ENCODE results near the gene THEMIS2. TPM values are rescaled to one million over a fixed set of nuclear protein-coding genes. Genes with fewer than 3 reads are reported as not detected.
A peak's percentile ranks its signal among the peaks of the same experiment; 100 is the strongest.
"Not testable (repeated sequence)": the region's sequence is repeated elsewhere in the genome, so short reads cannot be mapped to it uniquely, and the experiment has no call there.

The THEMIS2 gene
- polyA plus RNA-seq, 5 donors, result 5.2 to 8.8 (median 6.1) TPM

GRCh38 chr1:27862004-27862403 lies 10.3 kb upstream of the THEMIS2 start:
- DNase-seq, result no peak

DNA sequence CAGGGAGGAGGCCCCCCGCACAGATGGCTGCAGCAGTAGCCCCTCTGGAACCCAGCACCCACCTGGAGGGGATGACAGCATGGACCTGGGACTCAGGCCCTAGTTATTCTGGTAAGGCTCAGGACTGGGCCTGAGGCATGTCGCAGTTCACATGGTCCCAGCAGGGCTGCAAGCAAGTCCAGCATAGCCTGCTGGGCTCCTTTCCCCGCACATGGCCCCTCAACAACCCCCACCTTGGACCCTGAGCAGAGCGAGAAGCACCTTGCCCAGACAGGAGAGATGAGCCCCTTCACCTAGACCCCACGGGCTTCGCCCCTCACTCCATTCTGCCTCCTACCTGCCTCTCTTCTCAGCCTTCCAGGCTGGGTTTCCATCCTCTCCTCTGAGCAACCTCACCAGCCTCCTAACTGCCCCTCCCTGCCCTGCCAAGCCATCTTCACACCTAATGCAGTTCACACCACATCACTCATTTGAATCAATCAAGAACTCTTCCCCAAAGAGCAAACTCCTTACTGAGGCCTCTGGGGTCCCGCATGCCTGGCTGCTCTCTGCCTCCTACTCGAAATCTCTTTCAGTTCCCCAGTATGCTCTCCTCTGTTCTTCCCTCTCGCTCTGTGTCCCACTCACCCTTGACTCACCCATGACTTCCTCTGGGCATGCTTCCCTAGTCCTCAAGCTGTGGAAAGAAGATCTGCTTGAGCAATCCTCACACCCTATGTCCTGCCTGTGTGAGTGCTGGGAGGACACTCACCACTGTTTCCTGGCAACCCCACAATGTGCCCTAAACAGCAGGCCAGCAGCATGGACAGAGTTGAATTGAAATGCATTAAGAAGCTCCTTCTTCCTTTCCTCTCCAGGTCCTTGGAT lies 9.4 kb upstream of the THEMIS2 start:
- peak; percentile 30 to 63 for DNase-seq

- no peak for DNase-seq
Measured at GRCh38 chr1:27863538-27863915, 8.8 kb upstream of the THEMIS2 start.

DNA sequence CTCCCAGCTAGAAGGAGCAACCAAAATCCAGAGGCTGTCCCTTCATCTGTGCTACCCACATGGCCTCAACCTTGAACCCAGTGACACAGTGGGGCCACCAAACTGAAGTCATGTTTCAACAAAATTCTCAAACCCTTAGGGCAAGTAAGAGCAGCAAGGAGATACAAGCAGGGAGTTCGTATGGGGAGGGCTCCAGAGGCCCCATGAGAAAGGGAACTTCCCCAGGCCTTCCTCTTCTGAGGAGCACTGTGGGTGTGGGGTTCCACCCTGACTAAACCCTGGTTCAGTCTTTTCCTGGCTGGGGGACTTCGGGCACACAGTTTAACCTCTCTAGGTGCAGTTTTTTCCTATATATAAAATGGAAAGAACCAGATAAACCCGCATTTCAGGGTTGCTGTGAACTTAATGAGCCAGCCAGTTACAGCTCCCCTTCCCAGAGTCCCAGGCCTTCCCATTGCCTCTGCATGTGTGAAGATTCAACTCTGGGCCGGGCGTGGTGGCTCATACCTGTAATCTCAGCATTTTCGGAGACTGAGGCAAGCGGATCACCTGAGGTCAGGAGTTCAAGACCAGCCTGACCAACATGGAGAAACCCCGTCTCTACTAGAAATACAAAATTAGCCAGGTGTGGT lies 8.0 kb upstream of the THEMIS2 start:
- DNase-seq, result no peak

DNA sequence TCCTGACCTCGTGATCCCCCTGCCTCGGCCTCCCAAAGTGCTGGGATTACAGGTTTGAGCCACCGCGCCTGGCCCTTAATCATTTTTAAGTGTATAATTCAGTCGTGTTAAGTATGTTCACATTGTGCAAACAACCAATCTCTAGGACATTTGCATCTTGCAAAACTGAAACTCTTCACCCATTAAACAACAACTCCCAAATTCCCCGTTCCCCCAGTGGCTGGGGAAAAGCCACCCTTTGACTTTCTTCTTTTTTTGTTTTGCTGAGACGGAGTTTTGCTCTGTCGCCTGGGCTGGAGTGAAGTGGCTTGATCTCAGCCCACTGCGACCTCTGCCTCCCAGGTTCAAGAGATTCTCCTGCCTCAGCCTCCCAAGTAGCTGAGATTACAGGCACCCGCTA lies 6.5 kb upstream of the THEMIS2 start:
- no peak for DNase-seq

DNA sequence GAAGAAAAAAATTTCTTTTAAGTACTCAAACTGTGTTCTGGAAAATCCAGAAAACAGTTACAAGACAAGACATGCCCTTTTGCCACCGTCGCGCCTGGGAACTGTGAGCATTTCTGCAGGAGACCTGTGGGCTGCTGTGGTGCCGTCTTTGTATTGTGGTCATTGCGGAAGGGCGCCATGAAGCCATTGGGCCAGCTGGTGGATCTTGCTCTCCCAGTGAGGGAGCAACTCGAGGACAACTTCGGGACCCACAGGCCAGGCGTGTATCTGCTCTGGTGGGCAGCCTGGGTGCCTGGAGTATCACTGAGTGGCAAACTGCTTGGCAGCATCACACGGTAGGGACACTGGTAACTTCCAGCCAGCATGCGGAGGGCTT lies 3.8 kb upstream of the THEMIS2 start:
- DNase-seq, result no peak

DNA sequence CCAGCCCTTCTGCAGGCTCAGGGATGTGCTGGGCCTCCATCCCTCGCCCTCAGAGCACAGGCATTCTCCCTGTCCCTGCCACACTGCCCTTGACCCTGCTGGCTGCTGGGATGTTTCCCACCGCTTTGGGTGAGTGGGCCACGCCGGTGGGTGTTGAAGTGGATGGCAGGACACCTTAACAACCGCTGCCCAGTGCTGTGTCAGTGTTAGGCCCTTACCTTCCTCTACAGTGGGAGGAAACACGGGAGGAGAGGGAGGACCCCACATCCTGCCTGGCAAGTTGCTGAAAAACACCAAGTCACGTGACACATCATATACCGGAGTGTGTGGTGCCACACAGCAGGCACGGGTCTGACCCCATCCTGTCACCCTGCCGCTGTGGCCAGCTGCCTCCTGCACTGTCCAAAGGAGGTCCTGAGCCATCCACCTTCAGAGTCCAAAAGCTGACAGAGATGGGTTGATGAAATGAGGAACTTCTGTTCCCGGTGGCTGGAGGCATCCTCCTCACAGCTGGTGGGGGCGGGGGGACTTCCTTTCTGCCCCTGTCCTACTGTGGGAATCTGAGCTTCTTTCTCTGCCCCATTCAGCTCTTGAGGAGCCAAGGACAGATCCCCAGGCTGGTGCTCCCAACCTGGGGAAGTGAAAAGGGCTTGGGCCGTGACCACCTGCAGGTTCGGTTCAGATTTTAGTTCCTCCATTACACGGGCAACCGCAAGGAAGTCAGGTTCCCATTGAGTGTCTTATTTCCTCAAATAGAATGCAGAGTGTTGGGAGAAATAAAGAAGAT lies 3.2 kb upstream of the THEMIS2 start:
- no peak for DNase-seq

GRCh38 chr1:27869719-27870085 lies 2.6 kb upstream of the THEMIS2 start:
- DNase-seq, result no peak

- not testable (repeated sequence) for DNase-seq
Measured at GRCh38 chr1:27871076-27871475, 1.3 kb upstream of the THEMIS2 start.

DNA sequence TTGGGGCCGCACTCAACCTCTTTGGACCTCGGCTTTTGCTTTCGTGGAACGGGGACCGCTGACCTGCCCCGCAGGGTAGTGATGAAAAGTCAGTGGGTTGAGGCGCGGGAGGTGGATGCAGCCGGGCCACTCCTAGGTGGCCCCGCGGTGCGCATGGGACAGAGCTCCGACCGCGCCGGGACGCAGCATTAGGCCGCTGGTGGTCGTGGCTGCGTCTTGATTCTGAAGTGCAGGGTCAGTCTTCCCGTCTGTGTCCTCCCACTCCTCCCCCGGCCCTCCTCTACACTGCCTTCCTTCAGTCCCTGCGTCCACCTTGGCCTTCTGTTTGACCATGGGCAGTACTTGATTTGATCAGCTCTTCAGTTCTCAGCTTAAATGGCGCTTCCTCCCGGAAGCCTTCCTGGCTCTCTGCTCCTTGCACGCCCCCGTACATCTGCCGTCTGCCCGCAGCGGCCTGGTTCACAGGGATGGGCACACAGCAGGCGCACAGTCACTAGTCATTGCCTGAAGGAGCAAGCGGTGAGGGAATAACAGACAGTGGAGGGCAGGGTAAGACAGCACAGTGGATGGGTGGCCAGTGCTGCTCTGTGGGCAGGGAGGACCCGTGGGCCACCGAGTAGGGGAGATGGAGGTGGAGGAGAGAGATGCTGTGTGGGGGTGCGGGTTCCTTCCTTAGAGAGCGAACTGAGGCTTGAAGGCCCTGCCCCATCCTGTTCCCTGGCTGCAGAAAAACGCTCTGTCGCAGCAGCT lies 633 bp downstream of the THEMIS2 start:
- DNase-seq, result no peak

DNA sequence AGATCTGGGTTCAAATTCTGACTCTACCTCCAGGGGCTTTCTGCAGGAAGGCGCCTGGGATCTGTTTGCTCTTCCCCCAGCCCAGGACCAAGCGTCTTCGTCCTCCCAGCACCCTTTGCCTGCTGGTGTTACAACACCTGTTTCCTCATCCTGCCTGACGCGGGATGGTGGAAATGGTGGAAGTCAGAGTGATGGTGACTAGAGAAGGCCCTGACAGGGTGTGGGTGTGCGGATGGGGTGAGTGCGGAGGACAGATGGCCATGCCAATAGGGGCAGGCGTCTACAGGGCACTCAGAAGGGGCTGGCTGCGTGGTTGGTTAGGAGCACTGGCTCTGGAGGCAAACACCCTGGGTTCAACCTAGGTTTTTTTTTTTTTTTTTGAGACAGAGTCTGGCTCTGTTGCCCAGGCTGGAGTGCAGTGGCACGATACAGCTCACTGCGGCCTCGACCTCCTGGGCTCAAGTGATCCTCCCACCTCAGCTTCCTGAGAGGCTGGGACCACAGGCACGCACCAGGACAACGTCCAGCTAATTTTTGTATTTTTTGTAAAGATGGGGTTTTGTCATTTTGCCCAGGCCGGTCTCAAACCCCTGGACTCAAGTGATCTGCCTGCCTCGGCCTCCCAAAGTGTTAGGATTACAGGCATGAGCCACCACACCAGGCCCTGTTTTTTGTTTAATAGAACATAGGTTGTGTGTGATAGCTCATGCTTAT lies 1.5 kb downstream of the THEMIS2 start:
- DNase-seq, result no peak

- DNase-seq, result no peak
Measured at GRCh38 chr1:27876341-27877114, 4.2 kb downstream of the THEMIS2 start.

GRCh38 chr1:27877115-27877416 lies 4.7 kb downstream of the THEMIS2 start:
- no peak for DNase-seq

DNA sequence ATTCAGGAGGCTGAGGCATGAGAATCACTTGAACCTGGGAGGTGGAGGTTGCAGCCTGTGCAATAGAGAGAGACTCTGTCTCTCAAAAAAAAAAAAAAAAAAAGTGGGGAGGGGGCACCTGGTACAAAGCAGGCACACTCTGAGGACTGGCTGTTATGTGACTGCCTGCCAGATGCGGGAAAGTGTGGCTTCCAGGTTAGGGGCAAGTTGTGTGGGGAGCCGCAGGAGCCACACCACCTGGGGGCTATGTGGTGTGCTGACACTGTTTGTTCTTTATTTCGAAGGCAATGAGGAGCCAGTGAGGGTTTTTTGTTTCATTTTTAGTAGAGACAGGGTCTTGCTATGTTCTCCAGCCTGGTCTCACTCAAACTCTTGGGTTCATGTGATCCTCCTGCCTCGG lies 5.7 kb downstream of the THEMIS2 start:
- no peak for DNase-seq

GRCh38 chr1:27878787-27879335 lies 6.5 kb downstream of the THEMIS2 start:
- no peak for DNase-seq

DNA sequence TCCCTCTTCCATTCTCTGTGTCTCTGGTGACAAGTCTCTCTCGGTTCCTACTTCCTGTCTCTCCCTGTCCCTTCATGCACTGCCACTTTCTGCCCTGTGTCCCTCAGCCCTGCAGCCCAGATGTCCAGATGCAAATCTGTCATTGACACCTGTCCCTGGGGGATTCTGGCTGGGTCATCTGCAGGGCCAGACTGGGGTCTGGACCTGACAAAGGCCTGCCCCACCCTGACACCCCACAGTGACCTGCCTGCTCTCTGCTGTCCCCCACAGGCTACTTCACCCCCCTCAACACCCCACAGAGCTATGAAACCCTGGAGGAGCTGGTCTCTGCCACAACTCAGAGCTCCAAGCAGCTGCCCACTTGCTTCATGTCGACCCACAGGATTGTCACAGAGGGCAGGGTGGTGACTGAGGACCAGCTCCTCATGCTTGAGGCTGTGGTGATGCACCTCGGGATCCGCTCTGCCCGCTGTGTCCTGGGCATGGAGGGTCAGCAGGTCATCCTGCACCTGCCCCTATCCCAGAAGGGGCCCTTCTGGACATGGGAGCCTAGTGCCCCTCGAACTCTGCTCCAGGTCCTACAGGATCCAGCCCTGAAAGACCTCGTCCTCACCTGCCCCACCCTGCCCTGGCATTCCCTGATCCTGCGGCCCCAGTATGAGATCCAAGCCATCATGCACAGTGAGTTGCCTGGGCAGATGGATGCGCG lies 7.2 kb downstream of the THEMIS2 start:
- no peak for DNase-seq

GRCh38 chr1:27882543-27882903 lies 10.2 kb downstream of the THEMIS2 start:
- DNase-seq, result no peak

GRCh38 chr1:27883536-27883935 lies 11.2 kb downstream of the THEMIS2 start:
- no peak for DNase-seq

DNA sequence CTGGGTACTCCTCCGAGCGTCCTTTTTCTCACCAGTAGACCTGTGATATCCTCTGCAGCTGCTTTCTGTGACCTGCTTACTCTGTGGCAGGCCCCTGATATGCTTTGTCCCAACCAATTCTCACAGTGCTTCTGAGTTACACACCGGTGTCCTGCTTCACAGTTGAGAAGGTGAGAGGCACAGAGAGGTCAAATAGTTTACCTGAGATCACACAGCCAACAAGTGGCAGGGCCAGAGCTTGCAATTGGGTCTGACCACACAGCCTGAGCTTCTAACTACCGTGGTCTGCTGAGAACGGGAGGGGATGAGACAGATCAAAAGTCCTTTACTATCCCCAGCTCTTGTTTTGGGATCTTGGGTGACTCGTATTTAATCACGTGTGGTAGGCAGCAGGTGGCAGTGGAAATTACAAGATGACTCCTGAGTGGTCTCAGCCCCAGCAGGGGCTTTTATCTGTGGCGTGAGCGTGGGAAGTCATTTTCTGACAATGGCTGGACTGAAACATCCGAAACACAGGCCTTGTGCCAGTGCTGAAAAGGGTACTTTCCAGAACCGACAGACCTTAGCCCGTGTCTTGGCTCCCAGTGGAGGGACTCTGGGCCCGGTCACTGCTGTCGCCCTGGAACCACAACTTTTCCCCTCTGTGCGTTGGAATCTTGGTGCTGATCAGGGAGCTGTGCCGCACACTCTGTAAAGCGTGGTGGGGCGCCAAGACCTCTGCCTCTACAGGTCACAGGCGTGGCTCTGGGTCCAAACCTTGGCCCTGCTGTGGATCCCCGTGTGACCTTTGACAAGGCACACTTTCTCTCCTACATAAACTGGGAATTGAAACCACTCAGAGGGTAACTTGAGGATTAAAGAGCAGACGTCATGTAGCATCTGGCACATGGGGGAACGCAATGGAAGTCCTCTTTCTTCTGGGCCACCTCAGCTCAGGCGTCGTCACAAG lies 11.9 kb downstream of the THEMIS2 start:
- DNase-seq, result no peak
